Esophagus muscularis mucosa (tissue), 4 donors: ENCODE data around the gene FOXK1.

Experiments used
- EP300 ChIP-seq: sonication (generic); formaldehyde crosslinking; IDR thresholded peaks from one replicate; pipeline ENCODE4 v1.6.1; 2017; ENCODE audit warnings: antibody characterized with exemption
- POLR2A ChIP-seq: fragments of 450-650 bp; IDR thresholded peaks from one replicate; pipeline ENCODE4 v1.6.1; 2017; ENCODE audit warnings: antibody characterized with exemption, moderate library complexity, mild to moderate bottlenecking, low read depth
- TF ChIP-seq, protein P1 (sequence below), 3 experiments: fragments of 200-600 bp in 2 of 3; fragments of 450-650 bp in 1 of 3; sonication (generic) in 2 of 3; IDR thresholded peaks; one replicate each; pipeline ENCODE4 v1.5.1; 2017 to 2019; ENCODE audit warnings: antibody characterized with exemption in 3 of 3, mild to moderate bottlenecking in 2 of 3, moderate library complexity in 1 of 3

DNA sequence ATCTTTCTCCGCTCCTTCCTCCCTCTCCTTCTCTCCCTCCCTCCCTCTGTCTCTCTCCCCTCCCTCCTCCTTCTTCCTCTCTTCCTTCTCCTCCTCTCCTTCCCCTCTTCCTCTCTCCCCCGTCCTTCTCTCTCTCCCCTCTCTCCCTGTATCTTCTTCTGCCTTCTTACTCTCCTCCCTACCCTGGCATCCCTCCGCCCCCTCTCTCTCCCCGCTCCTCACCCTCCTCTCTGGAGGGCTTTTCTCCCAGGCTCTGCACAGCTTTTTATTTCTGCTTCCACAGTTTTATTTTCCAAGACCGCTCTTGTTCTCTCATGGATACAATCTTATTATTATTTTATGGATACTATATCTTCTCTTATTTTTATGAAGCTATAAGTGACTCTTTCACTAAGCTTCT is 125.9 kb downstream of the FOXK1 start:
- TF ChIP-seq, protein P1, sequence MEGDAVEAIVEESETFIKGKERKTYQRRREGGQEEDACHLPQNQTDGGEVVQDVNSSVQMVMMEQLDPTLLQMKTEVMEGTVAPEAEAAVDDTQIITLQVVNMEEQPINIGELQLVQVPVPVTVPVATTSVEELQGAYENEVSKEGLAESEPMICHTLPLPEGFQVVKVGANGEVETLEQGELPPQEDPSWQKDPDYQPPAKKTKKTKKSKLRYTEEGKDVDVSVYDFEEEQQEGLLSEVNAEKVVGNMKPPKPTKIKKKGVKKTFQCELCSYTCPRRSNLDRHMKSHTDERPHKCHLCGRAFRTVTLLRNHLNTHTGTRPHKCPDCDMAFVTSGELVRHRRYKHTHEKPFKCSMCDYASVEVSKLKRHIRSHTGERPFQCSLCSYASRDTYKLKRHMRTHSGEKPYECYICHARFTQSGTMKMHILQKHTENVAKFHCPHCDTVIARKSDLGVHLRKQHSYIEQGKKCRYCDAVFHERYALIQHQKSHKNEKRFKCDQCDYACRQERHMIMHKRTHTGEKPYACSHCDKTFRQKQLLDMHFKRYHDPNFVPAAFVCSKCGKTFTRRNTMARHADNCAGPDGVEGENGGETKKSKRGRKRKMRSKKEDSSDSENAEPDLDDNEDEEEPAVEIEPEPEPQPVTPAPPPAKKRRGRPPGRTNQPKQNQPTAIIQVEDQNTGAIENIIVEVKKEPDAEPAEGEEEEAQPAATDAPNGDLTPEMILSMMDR (IDR thresholded peaks at IDR 0.05) = no peak
- no peak for TF ChIP-seq POLR2A
- TF ChIP-seq EP300 = no peak
